KG1 (cell line): ENCODE data around the gene SLCO2A1.

ENCODE experiments used
- DNase-seq: peaks from one replicate; lab custom pipeline; 2025; lab: John Stamatoyannopoulos, UW

The SLCO2A1 gene

DNA sequence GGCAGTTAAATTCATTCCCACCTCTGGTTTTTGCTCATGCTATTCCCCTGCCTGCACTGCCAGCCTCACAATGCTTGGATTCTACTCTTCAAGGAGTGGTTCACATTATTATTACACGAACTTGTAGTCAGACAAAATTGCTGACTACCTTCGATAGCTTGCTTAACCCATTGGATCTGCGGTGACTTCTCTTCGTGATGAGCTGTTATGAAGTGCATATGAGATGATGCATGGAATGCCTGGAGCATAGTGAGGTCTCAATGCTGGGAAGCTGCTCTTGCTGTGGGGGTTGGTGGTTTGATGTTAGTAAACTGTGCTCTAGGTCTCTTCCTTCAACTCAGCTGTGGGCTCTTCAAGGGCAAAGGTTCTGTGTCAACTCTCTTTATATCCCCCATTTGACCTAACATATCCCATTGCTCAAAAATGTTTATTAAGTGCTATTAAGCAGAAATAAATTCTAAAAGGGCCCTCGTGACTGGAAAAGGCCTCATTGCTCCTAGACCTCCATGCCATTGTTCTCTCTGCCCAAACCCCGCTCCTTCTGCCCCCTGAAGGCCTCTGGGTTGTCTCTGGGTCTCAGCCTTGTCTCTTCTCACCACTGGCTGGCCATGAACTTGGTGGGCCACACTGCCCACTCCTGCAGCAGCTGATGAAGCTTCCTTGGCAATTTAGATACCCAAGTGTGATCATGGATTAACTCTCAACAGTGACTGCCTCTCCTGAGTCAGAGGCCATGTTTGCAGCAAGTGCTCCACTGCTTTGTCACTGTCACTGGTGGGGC lies 4.5 kb upstream of the SLCO2A1 start:
- DNase-seq, result no peak

- no peak for DNase-seq
These were observed 3.7 kb upstream of the SLCO2A1 start for GRCh38 chr3:134033315-134033996.

DNA sequence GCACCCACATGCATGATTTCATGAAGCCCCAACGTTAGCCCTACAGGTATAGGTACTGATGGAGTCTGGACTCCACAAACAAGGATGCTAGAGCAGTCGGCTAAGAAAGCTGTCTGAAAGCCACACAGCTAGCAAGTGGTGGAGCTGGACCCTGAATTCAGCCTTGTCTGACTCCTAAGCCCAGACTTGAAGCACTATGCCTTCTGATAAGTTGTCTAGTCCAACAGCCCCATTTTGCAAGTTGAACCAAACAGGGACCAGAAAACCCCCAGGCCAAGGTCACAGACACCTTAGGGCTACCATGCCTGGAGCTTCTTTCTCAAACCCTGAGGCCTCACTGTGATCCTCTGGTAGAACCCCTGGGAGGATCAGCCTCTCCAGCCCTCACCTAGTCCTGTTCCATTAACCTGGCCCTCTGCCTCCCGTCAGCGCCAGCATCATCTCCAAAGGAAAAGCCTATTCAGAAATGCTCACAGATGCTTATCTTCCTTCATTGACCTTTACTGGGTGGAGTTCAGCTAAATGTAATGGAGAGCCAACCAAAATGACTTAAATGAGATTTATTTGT lies 1.7 kb upstream of the SLCO2A1 start:
- DNase-seq, result no peak

DNA sequence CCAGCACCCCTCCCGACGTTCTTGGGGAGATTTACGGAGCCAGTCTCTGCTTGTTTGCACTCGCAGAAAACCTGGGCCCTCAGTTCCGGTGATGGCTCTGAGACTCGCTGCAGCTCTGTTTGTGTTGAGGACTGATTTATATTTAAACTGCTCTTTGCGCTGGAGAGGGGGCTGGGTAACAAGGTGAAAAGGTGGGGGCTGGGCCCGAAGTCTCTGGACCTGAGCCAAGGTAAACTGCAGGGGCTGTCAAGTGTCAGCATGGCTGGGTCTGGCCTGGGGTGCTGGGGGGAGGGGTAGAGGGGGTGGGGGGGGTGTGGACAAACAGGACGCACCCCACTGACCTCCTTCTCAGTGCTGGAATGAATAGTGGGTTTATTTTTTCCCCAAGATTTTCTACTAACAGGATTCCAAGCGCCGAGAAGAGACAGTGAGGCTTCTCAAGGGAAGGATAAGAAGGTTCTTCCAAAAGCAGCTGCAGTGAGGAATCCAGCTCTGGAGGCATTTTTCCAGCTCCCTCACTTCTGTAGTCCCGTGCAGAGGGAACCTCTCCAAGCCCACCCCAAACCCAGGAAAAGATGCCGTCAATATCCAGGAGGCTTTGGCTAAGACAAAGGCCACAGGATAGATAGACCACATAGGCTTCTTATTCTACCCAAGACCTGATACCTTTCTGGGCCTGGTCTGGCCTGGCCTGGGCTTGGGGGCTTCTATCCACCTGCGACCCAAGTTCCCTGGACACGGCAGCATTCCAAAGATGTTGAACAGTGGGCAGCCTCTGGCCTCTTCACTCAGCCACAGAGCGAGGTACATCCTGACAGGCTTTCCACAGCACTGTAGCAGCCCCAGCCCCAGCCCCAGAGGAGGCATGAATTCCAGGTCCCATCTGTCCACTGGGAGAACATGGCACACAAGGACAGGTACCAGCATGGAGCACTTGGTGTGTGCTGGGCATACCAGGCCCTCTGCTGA lies 938 bp upstream of the SLCO2A1 start:
- no peak for DNase-seq

DNA sequence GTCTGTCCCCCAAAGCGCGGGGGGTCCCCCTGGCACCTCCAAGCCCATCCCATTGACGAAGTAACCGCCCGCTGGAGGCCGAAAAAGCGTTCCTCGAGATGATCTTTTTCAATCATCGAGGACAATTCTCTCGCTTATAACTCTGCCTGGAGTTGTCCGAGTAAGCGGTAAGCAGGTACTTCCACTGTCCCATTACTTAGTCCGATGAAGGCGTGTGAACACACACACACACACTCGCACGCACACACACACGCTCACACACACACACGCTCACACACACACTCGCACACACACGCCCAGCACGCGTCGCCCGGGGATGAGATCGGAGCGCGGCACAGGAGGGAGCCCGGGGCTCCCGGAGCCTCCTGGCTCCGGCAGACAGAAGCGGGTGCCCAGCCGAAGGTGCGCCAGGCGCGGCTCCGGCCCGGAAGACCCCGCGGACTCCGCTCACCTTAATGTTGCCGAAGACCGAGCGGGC lies 430 bp downstream of the SLCO2A1 start:
- DNase-seq, result no peak

GRCh38 chr3:134028486-134029255 lies 1.1 kb downstream of the SLCO2A1 start:
- no peak for DNase-seq

- no peak for DNase-seq
These were observed 2.1 kb downstream of the SLCO2A1 start for GRCh38 chr3:134027631-134028030.

- no peak for DNase-seq
These were observed 9.5 kb downstream of the SLCO2A1 start for GRCh38 chr3:134020135-134020680.

- DNase-seq, result no peak
These were observed 10.9 kb downstream of the SLCO2A1 start for GRCh38 chr3:134018850-134019249.

DNA sequence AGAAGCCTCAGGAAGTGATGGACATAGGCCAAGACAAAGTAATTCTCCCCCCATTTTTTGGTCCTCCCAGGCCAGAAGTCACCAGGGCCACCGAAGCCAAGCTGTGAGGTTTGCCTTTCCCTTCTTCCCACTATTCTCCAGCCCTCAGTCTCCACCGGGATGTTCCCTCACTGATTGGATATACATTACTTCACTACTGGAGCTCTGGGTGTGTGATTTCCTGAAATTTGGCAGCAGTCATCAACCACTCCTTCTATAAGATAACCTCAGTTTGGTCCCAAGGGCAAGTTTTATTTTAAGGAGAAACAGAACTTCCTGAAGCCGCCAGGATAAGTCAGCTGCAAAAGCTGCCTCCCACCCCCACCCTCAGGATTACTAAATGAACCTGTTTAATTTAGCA lies 11.3 kb downstream of the SLCO2A1 start:
- no peak for DNase-seq

DNA sequence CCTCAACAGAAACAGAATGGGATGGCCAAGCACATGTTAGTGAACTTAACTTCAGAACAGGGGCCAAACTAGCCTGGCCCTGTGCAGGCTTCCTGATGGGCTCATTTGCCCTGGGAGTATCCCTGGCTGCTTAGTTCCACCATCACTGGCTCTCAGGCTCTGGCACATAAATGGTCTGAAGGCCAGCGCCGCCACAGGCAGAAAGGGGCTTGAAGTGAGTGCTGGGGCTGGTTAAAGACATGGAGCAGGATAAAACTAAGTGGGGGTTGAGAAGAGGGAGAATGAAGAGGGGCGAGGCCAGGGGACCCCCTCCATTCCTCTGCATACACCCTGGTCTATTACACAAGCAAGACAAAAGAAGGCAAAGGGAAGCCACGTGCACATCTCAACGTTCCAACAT lies 12.2 kb downstream of the SLCO2A1 start:
- DNase-seq, result no peak

DNA sequence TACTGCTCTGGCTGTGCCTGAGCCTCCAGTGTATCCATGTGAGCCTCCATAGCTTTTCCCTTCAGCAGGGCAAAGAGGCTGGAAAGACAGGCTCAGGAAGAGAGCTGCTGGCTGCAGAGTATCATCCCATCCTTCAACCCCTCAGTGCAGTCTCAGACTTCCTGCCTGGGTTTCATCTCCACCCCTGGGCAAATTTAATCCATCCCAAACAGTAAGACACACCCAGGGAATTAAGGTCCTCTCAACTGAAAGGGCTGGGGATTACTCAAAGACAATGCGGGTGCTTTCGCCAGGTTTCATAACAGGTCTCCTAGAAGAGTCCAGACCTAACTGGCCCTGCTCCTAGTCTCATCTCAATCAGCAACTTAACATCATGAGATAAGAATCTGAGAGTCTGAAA lies 15.5 kb downstream of the SLCO2A1 start:
- DNase-seq, result no peak

DNA sequence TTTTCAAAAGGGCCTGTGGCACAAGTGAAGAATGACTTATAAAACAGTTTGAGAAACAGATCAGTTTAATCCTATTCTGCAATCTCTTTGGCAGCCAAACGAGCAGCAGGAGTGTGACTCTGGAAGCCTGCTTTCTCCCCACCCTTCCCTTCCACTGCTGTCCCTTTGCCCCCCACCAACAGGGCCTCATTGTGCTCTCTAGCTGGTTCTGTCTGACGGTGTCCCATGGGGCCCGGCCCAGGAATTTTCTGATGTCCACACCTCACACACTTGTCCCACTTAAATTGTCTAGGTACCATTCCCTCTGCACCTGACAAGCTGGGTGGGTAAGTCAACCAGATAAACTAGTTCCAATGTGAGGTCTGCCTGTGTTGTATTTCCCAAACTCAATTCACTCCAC lies 16.4 kb downstream of the SLCO2A1 start:
- no peak for DNase-seq

- DNase-seq, result no peak
These were observed 20.3 kb downstream of the SLCO2A1 start for GRCh38 chr3:134009345-134010000.

DNA sequence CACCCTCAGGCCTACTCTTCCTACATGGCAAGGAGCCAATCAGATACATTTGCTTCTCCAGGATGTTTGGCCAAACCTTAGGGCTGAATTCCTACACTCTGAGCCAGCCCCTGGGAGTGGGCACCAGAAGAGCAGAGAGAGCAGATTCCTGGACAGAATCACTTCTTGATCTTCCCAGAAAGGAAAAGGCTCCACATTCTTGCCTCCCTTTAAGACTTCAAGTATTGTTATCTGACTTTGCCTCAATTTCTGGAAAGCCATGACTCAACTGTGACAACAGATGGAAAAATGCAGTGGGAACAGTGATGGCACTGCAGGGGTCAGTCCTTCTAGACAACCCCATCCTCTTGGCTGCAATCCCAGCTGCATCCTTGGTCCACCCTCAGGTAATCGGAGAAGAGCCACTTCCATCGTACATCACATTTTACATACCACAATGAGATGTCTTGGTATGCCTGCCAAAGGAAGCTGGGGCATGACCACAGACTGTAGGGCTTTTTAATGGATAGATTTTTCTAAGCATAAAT lies 21.0 kb downstream of the SLCO2A1 start:
- DNase-seq, result no peak

DNA sequence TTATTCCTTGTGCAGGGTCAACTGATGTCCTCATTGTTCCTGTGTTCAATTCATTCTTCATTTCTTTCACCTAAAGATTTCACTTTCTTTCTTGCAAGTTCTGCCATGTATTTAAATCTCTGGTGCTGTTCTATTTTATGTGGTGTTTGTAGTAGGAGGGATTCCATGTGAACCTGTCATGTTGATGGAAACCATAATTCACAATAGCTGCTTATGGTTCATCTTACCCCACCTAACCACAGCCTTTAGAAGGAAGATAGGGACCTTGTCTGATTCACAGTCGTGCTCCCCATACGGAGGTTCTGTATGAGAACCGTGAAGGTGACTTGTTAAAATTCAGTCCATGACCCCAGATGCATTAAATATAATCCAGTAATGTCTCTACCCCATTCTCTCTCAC lies 21.9 kb downstream of the SLCO2A1 start:
- DNase-seq, result no peak

GRCh38 chr3:134004841-134005240 lies 24.9 kb downstream of the SLCO2A1 start:
- no peak for DNase-seq

DNA sequence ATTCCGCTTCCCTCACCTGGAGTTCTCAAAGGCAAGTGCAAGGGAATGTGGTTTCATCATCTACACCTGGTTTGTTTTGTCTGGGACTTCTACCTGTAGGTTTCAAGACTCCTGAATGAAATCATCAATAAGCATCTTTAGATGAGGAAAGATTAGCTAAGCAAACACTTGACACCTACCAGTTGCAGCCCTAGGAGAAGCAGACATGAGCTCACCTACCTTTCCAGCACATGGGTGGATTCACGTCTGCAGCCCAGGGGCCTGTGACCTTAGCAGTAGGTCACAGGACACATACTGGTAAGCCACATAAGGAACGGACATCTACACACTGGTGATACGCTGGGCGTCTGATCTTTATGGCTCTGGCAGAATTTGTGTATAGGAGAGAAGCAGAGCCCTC lies 26.7 kb downstream of the SLCO2A1 start:
- no peak for DNase-seq

DNA sequence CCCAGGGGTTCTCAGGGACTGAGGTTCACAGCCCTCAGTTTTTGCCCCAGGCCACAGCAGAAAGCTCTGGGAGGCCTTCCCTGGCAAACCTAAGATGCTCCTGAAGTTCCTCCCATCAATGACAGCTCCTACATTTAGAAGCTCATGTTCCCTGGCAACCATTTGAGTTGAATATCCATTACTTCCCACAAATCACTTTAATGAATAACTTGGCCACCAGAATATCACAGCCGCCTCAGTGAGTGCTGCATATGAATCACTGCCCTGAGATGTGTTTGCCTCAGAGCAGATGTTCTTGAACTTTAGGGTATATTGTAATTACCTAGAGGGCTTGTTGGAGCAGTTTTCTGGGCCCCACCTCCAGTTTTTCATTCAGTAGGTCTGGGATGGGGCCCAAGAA lies 27.4 kb downstream of the SLCO2A1 start:
- no peak for DNase-seq

- DNase-seq, result no peak
These were observed 28.5 kb downstream of the SLCO2A1 start for GRCh38 chr3:134001251-134001650.
